Spinal cord (tissue), 10 donors: ENCODE measurements around the gene FHAD1. TPM values are rescaled to one million over a fixed set of nuclear protein-coding genes. Genes with fewer than 3 reads are reported as not detected.

Source experiments
- DNase-seq, 6 donors: peaks; one replicate each; pipeline versions ENCODE4 v3.0.0 to v3.0.0-alpha.2; 2013 to 2015; ENCODE audit warnings: low spot score in 6 of 6, low read depth in 4 of 6
- H3K27ac ChIP-seq: one replicate; pipeline ENCODE4 v1.5.1; 2013; ENCODE audit warnings: low read depth, low read length, control low read depth
- H3K27me3 ChIP-seq: one replicate; pipeline ENCODE4 v1.6.1; 2013; ENCODE audit warnings: low read length; ENCODE audit not compliant: control insufficient read depth, insufficient read depth
- H3K36me3 ChIP-seq: one replicate; pipeline ENCODE4 v1.6.1; 2013; ENCODE audit warnings: low read length; ENCODE audit not compliant: control insufficient read depth, insufficient read depth
- H3K4me1 ChIP-seq: one replicate; pipeline ENCODE4 v1.6.1; 2013; ENCODE audit warnings: low read length; ENCODE audit not compliant: control insufficient read depth, insufficient read depth
- H3K4me3 ChIP-seq: one replicate; pipeline ENCODE4 v1.5.1; 2013; ENCODE audit warnings: low read depth, low read length, control low read depth
- H3K9me3 ChIP-seq: one replicate; pipeline ENCODE4 v1.6.1; 2013; ENCODE audit warnings: low read length; ENCODE audit not compliant: control insufficient read depth, insufficient read depth
- WGBS: methylation state at CpG from one replicate; pipeline ENCODE4 v1.1.5; 2013; ENCODE audit warnings: missing lambda C conversion rate; ENCODE audit not compliant: insufficient coverage; 5-methylcytosine and 5-hydroxymethylcytosine counted together
- polyA plus RNA-seq, 2 donors: library from polyadenylated mRNA; unstranded; fragments of 120-200 nt; gene quantifications; one replicate each; pipeline ENCODE4 v1.2.1, GENCODE V29; 2013; ENCODE audit not compliant: insufficient read length in 2 of 2
- total RNA-seq, 2 donors: library from RNA; depleted of rRNA in 1 of 2; stranded (reverse); fragments of 120-200 nt in 1 of 2; fragments of >200 nt in 1 of 2; gene quantifications; one replicate each; pipeline versions ENCODE4 v1.2.3 to v1.2.4, GENCODE V29; 2013 to 2014
- donor health status: healthy.

FHAD1 gene
- total and polyA plus RNA-seq, 4 donors: 3.1 to 9.9 (median 7.7) TPM

GRCh38 chr1:15310544-15310943, 63.5 kb downstream of the FHAD1 start:
- Histone ChIP-seq H3K4me3 (no peak overlapping the region), H3K27ac (no peak overlapping the region), H3K4me1 (no peaks in the 10 kb centered on the region), H3K27me3 (no peaks in the 10 kb centered on the region), H3K9me3 (no peaks in the 10 kb centered on the region), H3K36me3 (no peaks in the 10 kb centered on the region)
- no peak for DNase-seq
- 94% methylated on average over 6 of the region's 7 CpGs for WGBS

- WGBS: 88% methylated on average over 9 of the region's 13 CpGs
- H3K9me3 ChIP-seq: no peaks in the 10 kb centered on the region
- no peaks in the 10 kb centered on the region for H3K4me1 ChIP-seq
- no peaks in the 10 kb centered on the region for H3K36me3 ChIP-seq
- no peak overlapping the region for H3K27ac ChIP-seq
- no peaks in the 10 kb centered on the region for H3K27me3 ChIP-seq
- no peak for DNase-seq
- H3K4me3 ChIP-seq: no peak overlapping the region
Measured at GRCh38 chr1:15311122-15311822, 64.2 kb downstream of the FHAD1 start.

GRCh38 chr1:15311880-15312279, 64.9 kb downstream of the FHAD1 start:
- H3K27ac ChIP-seq: no peak overlapping the region
- H3K4me1 ChIP-seq: peaks cover 3% of the 10 kb centered on the region
- H3K36me3 ChIP-seq: no peaks in the 10 kb centered on the region
- no peaks in the 10 kb centered on the region for H3K27me3 ChIP-seq
- 97% methylated on average over 5 of the region's 7 CpGs for WGBS
- no peak for DNase-seq
- no peaks in the 10 kb centered on the region for H3K9me3 ChIP-seq
- no peak overlapping the region for H3K4me3 ChIP-seq

DNA sequence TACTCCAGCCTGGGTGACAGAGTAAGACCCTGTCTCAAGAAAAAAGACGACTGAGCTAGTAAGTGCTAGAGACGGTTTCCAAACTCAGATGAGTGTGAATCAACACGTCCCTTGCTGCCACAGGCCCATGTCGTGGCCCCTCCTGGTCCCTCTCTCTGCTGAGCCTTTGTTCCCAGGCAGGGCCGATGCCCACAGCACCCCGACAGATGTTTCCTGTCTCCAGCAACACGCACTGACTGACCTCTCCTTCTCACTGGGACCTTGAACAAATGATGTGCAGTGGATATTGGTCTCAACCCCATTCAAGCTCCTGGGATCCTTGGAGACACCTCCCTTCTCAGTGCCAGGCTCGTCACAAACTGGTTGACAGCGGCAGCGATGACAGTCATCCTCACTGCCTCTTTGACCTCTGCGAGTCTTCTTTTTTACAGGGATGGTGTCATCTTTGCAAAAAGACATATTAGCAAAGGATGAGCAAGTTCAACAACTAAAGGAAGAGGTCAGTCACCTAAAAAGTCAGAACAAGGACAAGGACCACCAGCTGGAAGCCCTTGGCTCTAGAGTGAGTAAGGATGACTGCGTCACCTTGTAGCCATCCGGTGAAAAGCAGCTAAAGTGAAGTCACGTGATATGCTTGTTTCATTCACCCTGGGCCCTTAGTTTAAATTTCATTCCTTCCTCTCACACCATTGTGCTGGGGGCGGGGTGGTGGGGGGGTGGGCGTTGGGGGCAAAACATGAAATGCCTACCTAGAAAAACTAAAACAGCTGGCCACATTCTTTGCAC, 65.8 kb downstream of the FHAD1 start:
- Histone ChIP-seq H3K4me1 (peaks cover 3% of the 10 kb centered on the region), H3K4me3 (no peak overlapping the region), H3K9me3 (no peaks in the 10 kb centered on the region), H3K27me3 (no peaks in the 10 kb centered on the region), H3K36me3 (no peaks in the 10 kb centered on the region), H3K27ac (no peak overlapping the region)
- DNase-seq: no peak
- 87% methylated on average over 8 of the region's 16 CpGs for WGBS

DNA sequence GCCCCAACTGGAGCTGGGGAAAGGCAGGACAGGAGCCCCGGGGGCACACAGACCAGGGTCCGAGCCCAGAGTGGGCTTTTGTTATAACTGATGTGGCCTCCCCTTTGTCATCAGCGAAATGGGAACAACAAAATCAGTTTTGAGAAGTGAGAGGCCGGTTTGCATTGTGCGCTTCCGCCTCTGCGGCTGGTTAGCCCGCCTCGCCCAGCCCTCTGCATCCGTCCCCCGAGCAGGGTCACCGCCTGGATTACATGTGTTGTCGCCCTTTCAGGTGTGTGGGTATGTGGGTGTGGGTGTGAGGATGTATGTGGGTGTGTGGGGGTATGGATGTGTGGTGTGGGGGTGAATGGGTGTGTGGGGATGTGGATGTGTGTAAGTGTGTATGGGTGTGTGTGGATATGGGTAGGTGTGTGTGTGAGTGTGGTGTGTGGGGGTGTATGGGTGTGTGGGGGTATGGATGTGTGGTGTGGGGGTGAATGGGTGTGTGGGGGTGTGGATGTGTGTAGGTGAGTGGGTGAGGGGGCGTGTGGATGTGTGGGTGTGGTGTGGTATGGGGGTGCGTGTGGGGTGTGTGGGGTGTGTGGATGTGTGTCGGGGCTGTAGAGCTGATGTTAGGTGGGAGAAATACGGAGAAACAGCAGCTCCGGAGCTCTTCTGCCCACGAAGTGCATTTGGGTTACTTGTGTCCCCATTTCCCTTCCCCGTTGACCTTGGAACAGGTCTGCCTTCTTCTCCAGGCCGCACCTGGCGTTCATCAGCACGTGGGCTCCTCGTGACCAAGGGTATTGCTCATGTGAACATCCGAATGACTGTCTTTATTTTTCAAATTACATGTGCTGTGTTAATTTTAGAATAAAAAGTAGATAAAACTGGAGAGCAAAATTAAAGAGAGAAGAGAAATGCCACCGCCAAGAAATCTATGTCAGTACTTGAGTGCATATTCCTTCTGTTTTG, 67.6 kb downstream of the FHAD1 start:
- no peak overlapping the region for H3K27ac ChIP-seq
- H3K4me3 ChIP-seq: no peak overlapping the region
- H3K36me3 ChIP-seq: no peaks in the 10 kb centered on the region
- H3K4me1 ChIP-seq: peaks cover 3% of the 10 kb centered on the region
- H3K27me3 ChIP-seq: no peaks in the 10 kb centered on the region
- no peak for DNase-seq
- H3K9me3 ChIP-seq: no peaks in the 10 kb centered on the region
- WGBS: 94% methylated on average over 18 of the region's 26 CpGs

- no peak overlapping the region for H3K27ac ChIP-seq
- H3K4me1 ChIP-seq: peaks cover 3% of the 10 kb centered on the region
- WGBS: 80% methylated on average over 7 of the region's 7 CpGs
- no peak overlapping the region for H3K4me3 ChIP-seq
- no peaks in the 10 kb centered on the region for H3K36me3 ChIP-seq
- no peaks in the 10 kb centered on the region for H3K9me3 ChIP-seq
- DNase-seq: no peak
- H3K27me3 ChIP-seq: no peaks in the 10 kb centered on the region
Measured at GRCh38 chr1:15315815-15316214, 68.8 kb downstream of the FHAD1 start.

DNA sequence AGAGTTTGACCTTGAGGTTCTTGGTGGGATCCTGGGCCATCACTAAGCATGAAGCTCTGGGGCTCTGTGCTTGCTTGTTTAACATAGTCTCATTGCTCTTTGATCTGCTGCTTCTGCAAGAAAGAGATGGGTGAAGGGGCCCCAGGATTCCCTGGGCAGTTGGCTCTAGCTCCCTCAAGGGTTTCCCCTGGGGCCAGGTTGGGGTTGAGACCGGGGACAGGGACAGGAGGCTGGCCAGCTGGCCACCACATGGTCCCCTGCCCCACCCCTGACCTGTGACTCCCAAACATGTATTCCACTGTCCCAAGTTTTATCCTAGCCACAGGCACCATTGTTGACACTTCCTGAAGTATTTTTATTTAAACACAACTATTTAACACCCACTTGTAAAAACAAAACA, 69.5 kb downstream of the FHAD1 start:
- Histone ChIP-seq H3K9me3 (no peaks in the 10 kb centered on the region), H3K4me3 (no peak overlapping the region), H3K27me3 (no peaks in the 10 kb centered on the region), H3K4me1 (peaks cover 3% of the 10 kb centered on the region), H3K27ac (no peak overlapping the region), H3K36me3 (no peaks in the 10 kb centered on the region)
- WGBS: 40% methylated on average over 1 of the region's 1 CpG
- DNase-seq: no peak

- DNase-seq: no peak
- no peaks in the 10 kb centered on the region for H3K36me3 ChIP-seq
- H3K4me3 ChIP-seq: no peak overlapping the region
- no peaks in the 10 kb centered on the region for H3K9me3 ChIP-seq
- peaks cover 23% of the 10 kb centered on the region for H3K4me1 ChIP-seq
- no peaks in the 10 kb centered on the region for H3K27me3 ChIP-seq
- WGBS: 88% methylated on average over 4 of the region's 5 CpGs
- H3K27ac ChIP-seq: no peak overlapping the region
Measured at GRCh38 chr1:15320267-15320666, 73.2 kb downstream of the FHAD1 start.

GRCh38 chr1:15321601-15322000, 74.6 kb downstream of the FHAD1 start:
- no peaks in the 10 kb centered on the region for H3K9me3 ChIP-seq
- H3K27ac ChIP-seq: no peak overlapping the region
- no peaks in the 10 kb centered on the region for H3K36me3 ChIP-seq
- no CpG with 5 or more reads among the region's 2 CpGs for WGBS
- no peaks in the 10 kb centered on the region for H3K27me3 ChIP-seq
- peaks cover 27% of the 10 kb centered on the region for H3K4me1 ChIP-seq
- DNase-seq: no peak
- no peak overlapping the region for H3K4me3 ChIP-seq
